Neural cell (in vitro differentiated cells): ENCODE measurements around the gene OR4C12.

Experiments used
- CTCF ChIP-seq: fragments of 450-650 bp; IDR thresholded peaks from 2 replicates; pipeline ENCODE4 v1.5.1; 2014; ENCODE audit warnings: antibody characterized with exemption, mild to moderate bottlenecking, moderate library complexity; ENCODE audit not compliant: poor library complexity, severe bottlenecking
- EZH2 ChIP-seq: fragments of 200-600, 300-800 bp; shearing (Covaris generic), sonication (generic); IDR thresholded peaks from 2 replicates; pipeline ENCODE4 v1.6.1; 2014; ENCODE audit warnings: antibody characterized with exemption, low read length, borderline replicate concordance, mild to moderate bottlenecking; ENCODE audit not compliant: insufficient read depth, poor library complexity, severe bottlenecking
- MXI1 ChIP-seq: fragments of 450-650 bp; conservative IDR thresholded peaks from 2 replicates; pipeline ENCODE4 v1.6.1; 2014; ENCODE audit warnings: antibody characterized with exemption, mild to moderate bottlenecking; ENCODE audit not compliant: poor library complexity, severe bottlenecking
- POLR2AphosphoS5 ChIP-seq: IDR thresholded peaks from 2 replicates; pipeline ENCODE4 v1.6.1; 2012
- SMC3 ChIP-seq: fragments of 450-650 bp; conservative IDR thresholded peaks from 2 replicates; pipeline ENCODE4 v1.6.1; 2014; ENCODE audit warnings: antibody characterized with exemption, mild to moderate bottlenecking, moderate library complexity; ENCODE audit not compliant: poor library complexity
- TAF1 ChIP-seq: IDR thresholded peaks from 2 replicates; pipeline ENCODE4 v1.6.1; 2012; ENCODE audit warnings: low read depth

- TF ChIP-seq CTCF (no peak), EZH2 (no peak), POLR2AphosphoS5 (no peak), SMC3 (no peak), MXI1 (no peak), TAF1 (no peak)
These were observed 30.2 kb downstream of the OR4C12 start, which contains the start of gene OR4C13 for GRCh38 chr11:49952091-49952490.
